HL-60 (cell line): ENCODE results near the gene CCR5.

ENCODE experiments used
- POLR2AphosphoS5 ChIP-seq: IDR thresholded peaks from 2 replicates; pipeline ENCODE4 v1.6.1; 2012; ENCODE audit warnings: low read depth
- TF ChIP-seq, protein P1 (sequence below): IDR thresholded peaks from one replicate; pipeline ENCODE4 v1.5.1; 2011; ENCODE audit warnings: low read length, control low read depth, inconsistent platforms; ENCODE audit not compliant: insufficient read depth

DNA sequence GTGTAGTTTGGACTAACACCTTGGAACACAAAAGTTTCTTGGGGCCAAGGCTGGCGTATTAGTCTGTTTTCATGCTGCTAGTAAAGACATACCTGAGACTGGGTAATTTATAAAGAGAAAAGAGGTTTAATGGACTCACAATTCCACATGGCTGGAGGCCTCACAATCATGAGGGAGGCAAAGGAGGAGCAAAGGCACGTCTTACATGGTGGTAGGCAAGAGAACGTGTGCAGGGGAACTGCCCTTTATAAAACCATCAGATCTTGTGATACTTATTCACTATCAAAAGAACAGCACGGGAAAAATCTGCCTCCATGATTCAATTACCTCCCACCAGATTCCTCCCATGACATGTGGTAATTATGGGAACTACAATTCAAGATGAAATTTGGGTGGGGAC, 26.3 kb upstream of the CCR5 start:
- TF ChIP-seq, protein P1, sequence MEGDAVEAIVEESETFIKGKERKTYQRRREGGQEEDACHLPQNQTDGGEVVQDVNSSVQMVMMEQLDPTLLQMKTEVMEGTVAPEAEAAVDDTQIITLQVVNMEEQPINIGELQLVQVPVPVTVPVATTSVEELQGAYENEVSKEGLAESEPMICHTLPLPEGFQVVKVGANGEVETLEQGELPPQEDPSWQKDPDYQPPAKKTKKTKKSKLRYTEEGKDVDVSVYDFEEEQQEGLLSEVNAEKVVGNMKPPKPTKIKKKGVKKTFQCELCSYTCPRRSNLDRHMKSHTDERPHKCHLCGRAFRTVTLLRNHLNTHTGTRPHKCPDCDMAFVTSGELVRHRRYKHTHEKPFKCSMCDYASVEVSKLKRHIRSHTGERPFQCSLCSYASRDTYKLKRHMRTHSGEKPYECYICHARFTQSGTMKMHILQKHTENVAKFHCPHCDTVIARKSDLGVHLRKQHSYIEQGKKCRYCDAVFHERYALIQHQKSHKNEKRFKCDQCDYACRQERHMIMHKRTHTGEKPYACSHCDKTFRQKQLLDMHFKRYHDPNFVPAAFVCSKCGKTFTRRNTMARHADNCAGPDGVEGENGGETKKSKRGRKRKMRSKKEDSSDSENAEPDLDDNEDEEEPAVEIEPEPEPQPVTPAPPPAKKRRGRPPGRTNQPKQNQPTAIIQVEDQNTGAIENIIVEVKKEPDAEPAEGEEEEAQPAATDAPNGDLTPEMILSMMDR = no peak
- TF ChIP-seq POLR2AphosphoS5 = no peak
